KMS-11 (cell line): ENCODE measurements around the gene BCAS1.
A peak's percentile ranks its signal among the peaks of the same experiment; 100 is the strongest.

Source experiments
- H2AFZ ChIP-seq: fragments of 200-600 bp; sonication (generic); 2 replicates; pipeline ENCODE4 v1.6.1; 2016; ENCODE audit warnings: antibody characterized with exemption, mixed run types, low read depth
- H3K27ac ChIP-seq: fragments of 200-600 bp; sonication (generic); 2 replicates; pipeline ENCODE4 v1.6.1; 2016; ENCODE audit warnings: mild to moderate bottlenecking, mixed run types
- H3K27me3 ChIP-seq: fragments of 200-600 bp; sonication (generic); 2 replicates; pipeline ENCODE4 v1.6.1; 2017; ENCODE audit warnings: mild to moderate bottlenecking, low read depth, mixed run types, moderate library complexity; ENCODE audit not compliant: insufficient read depth
- H3K36me3 ChIP-seq: fragments of 200-600 bp; sonication (generic); 2 replicates; pipeline ENCODE4 v1.6.1; 2017; ENCODE audit warnings: mild to moderate bottlenecking, mixed run types; ENCODE audit not compliant: insufficient read depth
- H3K4me1 ChIP-seq: fragments of 200-600 bp; sonication (generic); 2 replicates; pipeline ENCODE4 v1.6.1; 2016; ENCODE audit warnings: mild to moderate bottlenecking, low read depth, mixed run types; ENCODE audit not compliant: poor library complexity, severe bottlenecking
- H3K4me2 ChIP-seq: fragments of 200-600 bp; sonication (generic); 2 replicates; pipeline ENCODE4 v1.7.0; 2016; ENCODE audit warnings: mild to moderate bottlenecking, mixed run types
- H3K4me3 ChIP-seq: fragments of 200-600 bp; sonication (generic); IDR thresholded peaks from 2 replicates; pipeline ENCODE4 v1.6.1; 2017; ENCODE audit warnings: low read depth, low read length, mixed read lengths; ENCODE audit not compliant: insufficient read depth
- H3K79me2 ChIP-seq: fragments of 200-600 bp; sonication (generic); 2 replicates; pipeline ENCODE4 v1.6.1; 2016; ENCODE audit warnings: low read depth, mixed run types; ENCODE audit not compliant: insufficient read depth
- H3K9ac ChIP-seq: fragments of 200-600 bp; sonication (generic); 2 replicates; pipeline ENCODE4 v1.6.1; 2016; ENCODE audit warnings: mild to moderate bottlenecking, mixed run types
- H4K20me1 ChIP-seq: fragments of 200-600 bp; sonication (generic); 2 replicates; pipeline ENCODE4 v1.6.1; 2016; ENCODE audit warnings: mild to moderate bottlenecking, mixed run types; ENCODE audit not compliant: insufficient read depth
- TF ChIP-seq, protein P1 (sequence below): fragments of 200-600 bp; sonication (generic); conservative IDR thresholded peaks from 2 replicates; pipeline ENCODE4 v1.6.1; 2017; ENCODE audit warnings: low read depth, mild to moderate bottlenecking, antibody characterized with exemption, low read length, moderate library complexity, mixed read lengths

BCAS1 gene

DNA sequence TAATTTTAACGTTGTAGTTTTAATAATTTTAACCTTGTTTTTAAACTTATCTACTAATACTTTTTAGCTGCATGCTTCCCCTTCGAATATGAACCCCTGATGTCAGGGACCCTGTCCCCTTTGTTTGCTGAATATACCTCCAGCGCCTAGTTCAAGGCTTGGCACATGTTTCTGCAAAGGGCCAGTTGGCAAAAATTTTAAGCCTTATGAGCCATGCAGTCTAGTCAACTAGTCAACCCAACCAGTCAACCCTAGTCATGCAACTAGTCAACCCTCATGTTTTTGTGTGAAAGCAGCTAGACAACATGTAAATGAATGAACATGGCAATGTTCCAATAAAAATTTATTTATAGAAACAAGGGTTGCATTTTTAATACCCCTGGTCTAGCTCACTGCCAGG is 119.8 kb downstream of the BCAS1 start:
- H3K36me3 ChIP-seq, result no peaks in the 10 kb centered on the region
- H3K27me3 ChIP-seq, result no peaks in the 10 kb centered on the region
- no peak overlapping the region for H3K4me3 ChIP-seq
- H3K79me2 ChIP-seq, result no peaks in the 10 kb centered on the region
- peaks cover 27% of the 10 kb centered on the region for H3K4me1 ChIP-seq
- no peak overlapping the region for H3K4me2 ChIP-seq
- TF ChIP-seq, protein P1, sequence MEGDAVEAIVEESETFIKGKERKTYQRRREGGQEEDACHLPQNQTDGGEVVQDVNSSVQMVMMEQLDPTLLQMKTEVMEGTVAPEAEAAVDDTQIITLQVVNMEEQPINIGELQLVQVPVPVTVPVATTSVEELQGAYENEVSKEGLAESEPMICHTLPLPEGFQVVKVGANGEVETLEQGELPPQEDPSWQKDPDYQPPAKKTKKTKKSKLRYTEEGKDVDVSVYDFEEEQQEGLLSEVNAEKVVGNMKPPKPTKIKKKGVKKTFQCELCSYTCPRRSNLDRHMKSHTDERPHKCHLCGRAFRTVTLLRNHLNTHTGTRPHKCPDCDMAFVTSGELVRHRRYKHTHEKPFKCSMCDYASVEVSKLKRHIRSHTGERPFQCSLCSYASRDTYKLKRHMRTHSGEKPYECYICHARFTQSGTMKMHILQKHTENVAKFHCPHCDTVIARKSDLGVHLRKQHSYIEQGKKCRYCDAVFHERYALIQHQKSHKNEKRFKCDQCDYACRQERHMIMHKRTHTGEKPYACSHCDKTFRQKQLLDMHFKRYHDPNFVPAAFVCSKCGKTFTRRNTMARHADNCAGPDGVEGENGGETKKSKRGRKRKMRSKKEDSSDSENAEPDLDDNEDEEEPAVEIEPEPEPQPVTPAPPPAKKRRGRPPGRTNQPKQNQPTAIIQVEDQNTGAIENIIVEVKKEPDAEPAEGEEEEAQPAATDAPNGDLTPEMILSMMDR, result no peak
- H3K9ac ChIP-seq, result no peak overlapping the region
- H2AFZ ChIP-seq, result no peak overlapping the region
- no peak overlapping the region for H3K27ac ChIP-seq
- H4K20me1 ChIP-seq, result no peaks in the 10 kb centered on the region

DNA sequence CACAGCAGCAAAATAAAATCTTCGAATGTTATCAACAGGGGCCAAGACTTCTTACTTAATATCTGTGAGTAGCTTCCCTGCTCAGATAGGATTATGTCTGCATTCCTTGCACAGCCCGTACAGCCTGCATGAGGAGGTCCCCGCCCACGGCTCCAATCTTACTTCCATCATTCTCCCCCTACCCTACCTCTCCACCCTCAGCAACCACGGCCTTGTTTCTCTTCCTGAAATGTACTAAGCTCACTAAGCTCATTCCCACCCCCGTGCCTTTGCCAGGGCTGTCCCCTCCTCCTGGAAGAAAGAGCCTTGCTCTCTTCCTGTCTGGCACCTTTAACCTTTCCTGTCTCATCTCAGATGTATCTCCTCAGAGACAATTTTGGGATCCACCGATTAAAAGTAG is 120.4 kb downstream of the BCAS1 start:
- Histone ChIP-seq H3K27ac (peak overlapping the region; percentile 31; the same call in 1 of the 2 replicates), H3K4me3 (no peak overlapping the region), H3K79me2 (no peaks in the 10 kb centered on the region), H2AFZ (peak overlapping the region; percentile 77; the same call in 1 of the 2 replicates), H3K36me3 (no peaks in the 10 kb centered on the region), H4K20me1 (no peaks in the 10 kb centered on the region), H3K27me3 (no peaks in the 10 kb centered on the region), H3K4me2 (peak overlapping the region; percentile 67), H3K4me1 (peaks cover 27% of the 10 kb centered on the region), H3K9ac (peak overlapping the region; percentile 25; the same call in 1 of the 2 replicates)
- TF ChIP-seq, protein P1, result no peak

DNA sequence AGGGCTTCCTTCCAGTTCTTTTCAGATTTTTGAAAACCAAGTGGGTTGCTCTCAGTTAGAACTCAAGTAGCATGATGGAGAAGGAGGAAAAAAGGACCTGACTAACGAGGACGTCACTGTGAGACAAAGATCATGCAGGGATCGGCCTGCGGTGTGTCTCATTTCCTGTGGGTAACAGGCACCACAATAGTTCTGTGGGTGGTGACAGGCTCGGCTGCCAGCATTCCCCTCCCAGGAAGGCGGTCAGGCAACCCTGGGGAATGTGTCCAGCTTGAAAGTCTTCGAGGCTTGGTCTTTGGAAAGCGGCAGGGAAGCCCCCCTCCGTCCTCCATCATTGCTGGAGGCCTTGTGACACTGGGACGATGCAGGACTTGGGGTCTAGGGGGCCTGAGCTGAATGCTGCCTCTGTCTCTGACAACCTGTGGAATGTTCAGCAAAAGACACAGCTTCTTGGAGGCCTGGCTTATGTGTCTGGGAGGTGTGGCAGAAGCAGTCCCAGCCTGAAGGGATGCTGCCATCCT is 121.0 kb downstream of the BCAS1 start:
- Histone ChIP-seq H3K27me3 (no peaks in the 10 kb centered on the region), H3K4me3 (no peak overlapping the region), H3K36me3 (no peaks in the 10 kb centered on the region), H3K79me2 (no peaks in the 10 kb centered on the region), H4K20me1 (no peaks in the 10 kb centered on the region), H3K4me1 (peaks cover 27% of the 10 kb centered on the region), H3K27ac (peak overlapping the region; percentile 31), H3K4me2 (peak overlapping the region; percentile 67), H2AFZ (peak overlapping the region; percentile 77), H3K9ac (peak overlapping the region; percentile 25; the same call in 1 of the 2 replicates)
- TF ChIP-seq, protein P1, result no peak

DNA sequence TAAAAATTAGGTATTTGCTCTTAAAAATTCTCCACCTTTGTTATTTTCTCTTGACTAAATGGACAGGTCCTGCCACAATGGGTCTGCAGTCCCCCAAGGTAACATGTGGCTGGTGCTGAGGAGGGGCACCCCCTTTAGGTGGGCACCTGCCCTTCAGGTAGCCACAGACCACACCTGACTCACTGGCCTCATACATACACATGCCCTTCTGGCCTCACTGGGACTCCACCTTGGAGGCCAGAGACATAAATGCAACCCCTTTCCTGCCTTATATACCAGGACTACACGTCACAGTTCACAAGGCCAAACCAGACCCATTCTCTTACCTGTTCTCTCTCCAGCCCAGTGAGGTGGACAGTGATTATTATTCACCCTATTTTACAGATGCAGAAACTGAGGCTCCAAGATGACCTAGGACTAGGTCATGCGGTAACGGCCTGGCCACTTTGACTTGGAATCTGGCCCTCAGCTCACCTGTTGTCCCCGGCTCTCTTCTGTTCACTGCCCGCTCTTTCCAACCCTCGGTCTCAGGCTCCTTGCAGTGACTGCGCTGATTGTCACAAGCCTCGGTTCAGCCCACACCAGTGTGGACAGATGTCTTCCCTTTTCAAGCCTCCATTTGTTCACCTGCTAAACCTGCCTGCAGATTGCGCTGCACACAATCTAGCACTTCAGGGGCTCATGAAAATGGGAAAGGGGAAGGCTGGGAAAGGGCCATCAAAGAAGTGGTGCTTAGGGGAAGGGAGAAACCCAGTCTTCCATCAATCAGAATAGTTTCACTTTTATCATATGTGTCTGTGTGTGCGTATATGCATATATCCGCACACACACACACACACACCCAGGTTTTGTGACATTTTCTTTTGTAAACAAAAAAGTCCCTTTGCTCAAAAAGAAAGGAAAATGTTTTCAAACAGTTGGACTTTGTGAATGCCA is 121.7 kb downstream of the BCAS1 start:
- no peak overlapping the region; the same call in 1 of the 2 replicates for H3K9ac ChIP-seq
- H2AFZ ChIP-seq, result peak overlapping the region; percentile 77
- no peak overlapping the region for H3K4me3 ChIP-seq
- peak overlapping the region; percentile 31; the same call in 1 of the 2 replicates for H3K27ac ChIP-seq
- TF ChIP-seq, protein P1, result no peak
- H3K27me3 ChIP-seq, result no peaks in the 10 kb centered on the region
- no peaks in the 10 kb centered on the region for H4K20me1 ChIP-seq
- peak overlapping the region; percentile 67 for H3K4me2 ChIP-seq
- peaks cover 32% of the 10 kb centered on the region for H3K4me1 ChIP-seq
- no peaks in the 10 kb centered on the region for H3K79me2 ChIP-seq
- H3K36me3 ChIP-seq, result no peaks in the 10 kb centered on the region
